ENCODE data around the gene XRCC6.

DNA sequence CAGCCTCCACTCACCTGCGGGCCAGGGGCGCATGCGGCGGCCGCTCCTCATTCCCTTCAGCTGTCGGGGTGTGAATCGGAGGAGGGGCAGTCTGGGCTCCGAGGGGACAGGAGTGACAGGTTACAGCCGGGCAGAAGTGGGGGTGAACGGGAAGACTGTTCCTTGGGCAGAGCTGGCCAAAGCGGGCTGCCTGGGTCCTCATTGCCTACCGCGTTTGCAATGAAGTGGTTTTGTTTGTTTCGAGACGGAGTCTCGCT, 78.9 kb downstream of the XRCC6 start:
- TF ChIP-seq ZNF70 (CRISPR knock-in tag; IDR thresholded peaks at IDR 0.05) (no peak), ZFP3 (CRISPR knock-in tag; IDR thresholded peaks at IDR 0.05) (no peak), ZNF8 (CRISPR knock-in tag; IDR thresholded peaks at IDR 0.05) (no peak), SNAI2 (CRISPR knock-in tag; IDR thresholded peaks at IDR 0.05) (no peak), TCF4 (CRISPR knock-in tag; IDR thresholded peaks at IDR 0.05; ENCODE audit: borderline replicate concordance) (no peak), BACH2 (CRISPR knock-in tag; IDR thresholded peaks at IDR 0.05; ENCODE audit: borderline replicate concordance) (no peak), CSDC2 (CRISPR knock-in tag; IDR thresholded peaks at IDR 0.05) (no peak)
- TF ChIP-seq, protein P1, sequence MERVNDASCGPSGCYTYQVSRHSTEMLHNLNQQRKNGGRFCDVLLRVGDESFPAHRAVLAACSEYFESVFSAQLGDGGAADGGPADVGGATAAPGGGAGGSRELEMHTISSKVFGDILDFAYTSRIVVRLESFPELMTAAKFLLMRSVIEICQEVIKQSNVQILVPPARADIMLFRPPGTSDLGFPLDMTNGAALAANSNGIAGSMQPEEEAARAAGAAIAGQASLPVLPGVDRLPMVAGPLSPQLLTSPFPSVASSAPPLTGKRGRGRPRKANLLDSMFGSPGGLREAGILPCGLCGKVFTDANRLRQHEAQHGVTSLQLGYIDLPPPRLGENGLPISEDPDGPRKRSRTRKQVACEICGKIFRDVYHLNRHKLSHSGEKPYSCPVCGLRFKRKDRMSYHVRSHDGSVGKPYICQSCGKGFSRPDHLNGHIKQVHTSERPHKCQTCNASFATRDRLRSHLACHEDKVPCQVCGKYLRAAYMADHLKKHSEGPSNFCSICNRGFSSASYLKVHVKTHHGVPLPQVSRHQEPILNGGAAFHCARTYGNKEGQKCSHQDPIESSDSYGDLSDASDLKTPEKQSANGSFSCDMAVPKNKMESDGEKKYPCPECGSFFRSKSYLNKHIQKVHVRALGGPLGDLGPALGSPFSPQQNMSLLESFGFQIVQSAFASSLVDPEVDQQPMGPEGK (CRISPR knock-in tag; IDR thresholded peaks at IDR 0.05; ENCODE audit: borderline replicate concordance), result no peak
- TF ChIP-seq, protein P2, sequence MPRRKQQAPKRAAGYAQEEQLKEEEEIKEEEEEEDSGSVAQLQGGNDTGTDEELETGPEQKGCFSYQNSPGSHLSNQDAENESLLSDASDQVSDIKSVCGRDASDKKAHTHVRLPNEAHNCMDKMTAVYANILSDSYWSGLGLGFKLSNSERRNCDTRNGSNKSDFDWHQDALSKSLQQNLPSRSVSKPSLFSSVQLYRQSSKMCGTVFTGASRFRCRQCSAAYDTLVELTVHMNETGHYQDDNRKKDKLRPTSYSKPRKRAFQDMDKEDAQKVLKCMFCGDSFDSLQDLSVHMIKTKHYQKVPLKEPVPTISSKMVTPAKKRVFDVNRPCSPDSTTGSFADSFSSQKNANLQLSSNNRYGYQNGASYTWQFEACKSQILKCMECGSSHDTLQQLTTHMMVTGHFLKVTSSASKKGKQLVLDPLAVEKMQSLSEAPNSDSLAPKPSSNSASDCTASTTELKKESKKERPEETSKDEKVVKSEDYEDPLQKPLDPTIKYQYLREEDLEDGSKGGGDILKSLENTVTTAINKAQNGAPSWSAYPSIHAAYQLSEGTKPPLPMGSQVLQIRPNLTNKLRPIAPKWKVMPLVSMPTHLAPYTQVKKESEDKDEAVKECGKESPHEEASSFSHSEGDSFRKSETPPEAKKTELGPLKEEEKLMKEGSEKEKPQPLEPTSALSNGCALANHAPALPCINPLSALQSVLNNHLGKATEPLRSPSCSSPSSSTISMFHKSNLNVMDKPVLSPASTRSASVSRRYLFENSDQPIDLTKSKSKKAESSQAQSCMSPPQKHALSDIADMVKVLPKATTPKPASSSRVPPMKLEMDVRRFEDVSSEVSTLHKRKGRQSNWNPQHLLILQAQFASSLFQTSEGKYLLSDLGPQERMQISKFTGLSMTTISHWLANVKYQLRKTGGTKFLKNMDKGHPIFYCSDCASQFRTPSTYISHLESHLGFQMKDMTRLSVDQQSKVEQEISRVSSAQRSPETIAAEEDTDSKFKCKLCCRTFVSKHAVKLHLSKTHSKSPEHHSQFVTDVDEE (CRISPR knock-in tag; IDR thresholded peaks at IDR 0.05), result no peak

Data from SK-N-SH treated with all-trans-retinoic acid at 6 μM for 48 hours (cell line).